GM23248 (cell line): Measurements from ENCODE around the gene ALKBH4.

Source experiments
- EZH2 ChIP-seq: fragments of 200-600 bp; sonication (generic); IDR thresholded peaks from 2 replicates; pipeline ENCODE4 v1.6.1; 2018; ENCODE audit warnings: antibody characterized with exemption, mild to moderate bottlenecking; ENCODE audit not compliant: insufficient read depth, poor library complexity, severe bottlenecking
- EZH2phosphoT487 ChIP-seq: fragments of 200-600 bp; sonication (generic); IDR thresholded peaks from 2 replicates; pipeline ENCODE4 v1.6.1; 2018; ENCODE audit warnings: antibody characterized with exemption, moderate library complexity, mild to moderate bottlenecking, low read depth; ENCODE audit not compliant: insufficient read depth

DNA sequence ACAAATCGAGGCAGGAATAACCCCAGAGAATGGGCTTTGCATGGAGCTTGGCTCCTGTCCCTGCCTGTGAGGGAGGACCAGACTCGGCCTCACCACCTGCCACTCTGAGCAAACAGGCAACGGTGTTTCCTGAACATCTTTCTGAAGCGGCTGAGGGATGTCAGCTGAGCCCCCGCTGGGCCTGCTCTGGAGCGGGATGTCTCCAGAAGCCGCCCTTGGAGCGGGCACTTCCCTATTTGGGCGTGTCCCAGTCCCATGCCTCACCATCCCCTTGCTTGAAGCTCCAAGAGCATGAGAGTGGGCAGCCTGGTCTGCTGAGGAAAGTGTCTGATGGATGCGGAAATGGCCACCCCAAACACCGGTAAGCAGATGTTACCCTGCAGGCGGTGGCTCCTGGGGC, 10.2 kb downstream of the ALKBH4 start:
- TF ChIP-seq EZH2phosphoT487 (no peak), EZH2 (no peak)
